HepG2 (cell line): ENCODE results near the gene SRP72. TPM values are rescaled to one million over a fixed set of nuclear protein-coding genes. Genes with fewer than 3 reads are reported as not detected.
A peak's percentile ranks its signal among the peaks of the same experiment; 100 is the strongest.

Experiments used
- ATAC-seq: fragments of 200-7000 bp; cut with Tn5 transposase; 3 replicates; pipeline ENCODE4 v1.9.1; 2020; ENCODE audit warnings: mild to moderate bottlenecking, moderate library complexity
- BruUV-seq: library from RNA; stranded (reverse); fragments of 400-500 nt; replicated peaks from 2 replicates; lab custom pipeline; 2021; lab: Mats Ljungman, UMichigan
- CTCF ChIA-PET: fragments of 300-600 bp; formaldehyde crosslinking; extraction: SDS; loops from one replicate; lab custom pipeline; 2021; ENCODE audit warnings: low total read pairs, inconsistent platforms, low intra/inter-chr PET ratio; lab: Yijun Ruan, JAX
- POLR2A ChIA-PET: fragments of 350-600 bp; sonication (Branson Sonifier 250); formaldehyde crosslinking; loops from one replicate; lab custom pipeline; 2020; ENCODE audit warnings: antibody characterized with exemption, inconsistent platforms; lab: Yijun Ruan, JAX
- DNase-seq: peaks from one replicate; pipeline ENCODE4 v3.0.0-alpha.2; 2015; ENCODE audit warnings: low spot score
- FAIRE-seq: peaks from 3 replicates; lab custom pipeline; 2011; peaks lifted over from hg19 to GRCh38; lab: Jason Lieb, UNC
- H2AFZ ChIP-seq: one replicate; pipeline ENCODE4 v1.6.1; 2011; ENCODE audit warnings: low read length, inconsistent platforms
- H3K27ac ChIP-seq: fragments of 300-600 bp; 3 replicates; pipeline ENCODE4 v1.8.0; 2011; ENCODE audit warnings: mixed run types, mild to moderate bottlenecking, mixed read lengths, low read length, inconsistent platforms; ENCODE audit not compliant: insufficient read depth; ENCODE audit errors: extremely low read length
- H3K27me3 ChIP-seq, 2 experiments: fragments of 200-600 bp in 1 of 2; 2 replicates in 1 of 2; 3 replicates in 1 of 2; pipeline versions ENCODE4 v1.6.0 to v1.8.0; 2011; ENCODE audit warnings: low read length in 2 of 2, mild to moderate bottlenecking in 2 of 2, moderate library complexity in 2 of 2, inconsistent platforms in 1 of 2; ENCODE audit not compliant: insufficient read depth in 2 of 2, control insufficient read depth in 1 of 2
- H3K36me3 ChIP-seq, 2 experiments: fragments of 200-600 bp in 1 of 2; replicated peaks in 1 of 2; 2 replicates in 1 of 2; 3 replicates in 1 of 2; pipeline versions ENCODE4 v1.5.1 to v1.8.0; 2011; ENCODE audit warnings: low read length in 2 of 2, inconsistent platforms in 1 of 2; ENCODE audit not compliant: insufficient read depth in 2 of 2, control insufficient read depth in 1 of 2
- H3K4me1 ChIP-seq: 2 replicates; pipeline ENCODE4 v1.5.1; 2012; ENCODE audit warnings: low read length, inconsistent platforms; ENCODE audit not compliant: insufficient read depth
- H3K4me2 ChIP-seq: 2 replicates; pipeline ENCODE4 v1.6.0; 2011; ENCODE audit warnings: low read depth, low read length, inconsistent platforms
- H3K4me3 ChIP-seq, 3 experiments: fragments of 200-600 bp in 1 of 3; sonication (generic), shearing (Covaris generic) in 1 of 3; replicated peaks in 1 of 3; 2 replicates each; pipeline ENCODE4 v1.5.1; 2011 to 2016; ENCODE audit warnings: low read length in 3 of 3, inconsistent platforms in 2 of 3, low read depth in 2 of 3, mild to moderate bottlenecking in 2 of 3, control low read depth in 1 of 3, mixed read lengths in 1 of 3; ENCODE audit not compliant: insufficient read depth in 1 of 3
- H3K79me2 ChIP-seq: one replicate; pipeline ENCODE4 v1.6.1; 2011; ENCODE audit warnings: low read length, inconsistent platforms; ENCODE audit not compliant: insufficient read depth
- H3K9ac ChIP-seq: 2 replicates; pipeline ENCODE4 v1.6.0; 2011; ENCODE audit warnings: mild to moderate bottlenecking, low read depth, low read length, inconsistent platforms; ENCODE audit not compliant: insufficient read depth
- H3K9me3 ChIP-seq: 2 replicates; pipeline ENCODE4 v1.5.1; 2012; ENCODE audit warnings: mild to moderate bottlenecking, low read length
- H4K20me1 ChIP-seq: 2 replicates; pipeline ENCODE4 v1.6.0; 2011; ENCODE audit warnings: inconsistent platforms, mild to moderate bottlenecking, low read length, moderate library complexity; ENCODE audit not compliant: insufficient read depth
- GLI4 ChIP-seq: sonication (generic); formaldehyde crosslinking; IDR thresholded peaks from 2 replicates; pipeline ENCODE4 v1.5.1; 2020; ENCODE audit warnings: missing genetic modification reagents, mild to moderate bottlenecking, moderate library complexity, borderline replicate concordance
- GZF1 ChIP-seq: sonication (generic); formaldehyde crosslinking; IDR thresholded peaks from 2 replicates; pipeline ENCODE4 v1.5.1; 2020; ENCODE audit warnings: mild to moderate bottlenecking, missing genetic modification reagents
- HDAC2 ChIP-seq: sonication (generic); formaldehyde crosslinking; IDR thresholded peaks from 2 replicates; pipeline ENCODE4 v1.4.0; 2020; ENCODE audit warnings: missing genetic modification reagents
- HDAC6 ChIP-seq: fragments of 200-600 bp; sonication (generic); IDR thresholded peaks from 2 replicates; pipeline ENCODE4 v1.7.0; 2017; ENCODE audit warnings: mild to moderate bottlenecking, antibody characterized with exemption, low read length, low read depth
- HNRNPH1 ChIP-seq: fragments of 200-400 bp; formaldehyde crosslinking; optimal IDR thresholded peaks from 2 replicates; pipeline ENCODE3; 2017; ENCODE audit warnings: mild to moderate bottlenecking, low read depth, low read length
- LCORL ChIP-seq, 2 experiments: fragments of 450-650 bp in 1 of 2; sonication (generic) in 1 of 2; formaldehyde crosslinking in 1 of 2; IDR thresholded peaks; 2 replicates each; pipeline versions ENCODE4 v1.5.0 to v1.6.1; 2017 to 2020; ENCODE audit warnings: antibody characterized with exemption in 1 of 2, missing genetic modification reagents in 1 of 2
- MAF1 ChIP-seq: sonication (generic); formaldehyde crosslinking; IDR thresholded peaks from 2 replicates; pipeline ENCODE4 v1.5.0; 2020; ENCODE audit warnings: missing genetic modification reagents, borderline replicate concordance
- MBNL3 ChIP-seq: fragments of 250-450 bp; sonication (Bioruptor Pico); conservative IDR thresholded peaks from 2 replicates; pipeline ENCODE4 v1.8.0; 2022; ENCODE audit warnings: mild to moderate bottlenecking, inconsistent platforms
- PHF8 ChIP-seq: sonication (generic); formaldehyde crosslinking; IDR thresholded peaks from 2 replicates; pipeline ENCODE4 v1.5.0; 2020; ENCODE audit warnings: missing genetic modification reagents
- POLR2A ChIP-seq, 2 experiments: IDR thresholded peaks; 2 replicates each; pipeline ENCODE4 v1.6.1; 2011; ENCODE audit warnings: low read depth in 2 of 2, low read length in 2 of 2, mild to moderate bottlenecking in 1 of 2, moderate library complexity in 1 of 2; ENCODE audit not compliant: insufficient read depth in 1 of 2
- RBM22 ChIP-seq: fragments of 200-400 bp; formaldehyde crosslinking; optimal IDR thresholded peaks from 2 replicates; pipeline ENCODE3; 2017; ENCODE audit warnings: mild to moderate bottlenecking, low read length, moderate library complexity
- SMAD1 ChIP-seq: sonication (generic); formaldehyde crosslinking; IDR thresholded peaks from 2 replicates; pipeline ENCODE4 v1.4.0; 2020; ENCODE audit warnings: missing genetic modification reagents, low read depth, mild to moderate bottlenecking, borderline replicate concordance
- TGIF2 ChIP-seq: IDR thresholded peaks from 2 replicates; pipeline ENCODE4 v1.6.1; 2016; ENCODE audit warnings: control low read depth, missing compliant biosample characterization
- ZBTB38 ChIP-seq: sonication (generic); formaldehyde crosslinking; IDR thresholded peaks from 2 replicates; pipeline ENCODE4 v1.5.1; 2020; ENCODE audit warnings: mild to moderate bottlenecking, missing genetic modification reagents
- ZBTB7B ChIP-seq: sonication (generic); formaldehyde crosslinking; IDR thresholded peaks from 2 replicates; pipeline ENCODE4 v1.4.0; 2020; ENCODE audit warnings: missing genetic modification reagents
- ZC3H13 ChIP-seq: sonication (generic); formaldehyde crosslinking; IDR thresholded peaks from 2 replicates; pipeline ENCODE4 v1.8.1; 2023; ENCODE audit warnings: mild to moderate bottlenecking, missing genetic modification reagents, moderate library complexity
- ZEB1 ChIP-seq: IDR thresholded peaks from 2 replicates; pipeline ENCODE4 v1.6.1; 2012; ENCODE audit warnings: mild to moderate bottlenecking, low read depth, inconsistent platforms; ENCODE audit not compliant: insufficient replicate concordance
- ZNF251 ChIP-seq: sonication (generic); formaldehyde crosslinking; IDR thresholded peaks from 2 replicates; pipeline ENCODE4 v1.9.0; 2021; ENCODE audit warnings: mild to moderate bottlenecking, missing genetic modification reagents
- ZNF326 ChIP-seq: sonication (generic); formaldehyde crosslinking; IDR thresholded peaks from 2 replicates; pipeline ENCODE4 v1.4.0; 2020; ENCODE audit warnings: missing genetic modification reagents, borderline replicate concordance
- ZNF329 ChIP-seq: sonication (generic); formaldehyde crosslinking; IDR thresholded peaks from 2 replicates; pipeline ENCODE4 v1.9.0; 2021; ENCODE audit warnings: low read depth, mild to moderate bottlenecking, missing genetic modification reagents
- ZNF549 ChIP-seq: sonication (generic); formaldehyde crosslinking; IDR thresholded peaks from 2 replicates; pipeline ENCODE4 v1.5.0; 2020; ENCODE audit warnings: missing genetic modification reagents
- ZNF552 ChIP-seq: sonication (generic); formaldehyde crosslinking; IDR thresholded peaks from 2 replicates; pipeline ENCODE4 v1.9.0; 2022; ENCODE audit warnings: missing genetic modification reagents, mild to moderate bottlenecking, borderline replicate concordance
- ZNF558 ChIP-seq: sonication (generic); formaldehyde crosslinking; IDR thresholded peaks from 2 replicates; pipeline ENCODE4 v1.9.0; 2022; ENCODE audit warnings: mild to moderate bottlenecking, missing genetic modification reagents, borderline replicate concordance
- ZNF678 ChIP-seq: sonication (generic); formaldehyde crosslinking; IDR thresholded peaks from 2 replicates; pipeline ENCODE4 v1.4.0; 2020; ENCODE audit warnings: mild to moderate bottlenecking, missing genetic modification reagents
- ZNF879 ChIP-seq: sonication (generic); formaldehyde crosslinking; IDR thresholded peaks from 2 replicates; pipeline ENCODE4 v1.8.1; 2023; ENCODE audit warnings: missing genetic modification reagents
- WGBS: methylation state at CpG from one replicate; pipeline ENCODE4 v1.1.6; 2017; ENCODE audit warnings: low lambda C conversion rate; 5-methylcytosine and 5-hydroxymethylcytosine counted together
- in situ Hi-C: cut with HindIII; loops from 2 replicates; pipeline ENCODE4 v1.10.0; 2017; ENCODE audit warnings: low pct_unique_long_range_greater_than_20kb; ENCODE audit not compliant: extremely low pct_ligation_motif_present
- intact Hi-C: fragments of 100-400 bp; cut with micrococcal nuclease; formaldehyde crosslinking; loops from one replicate; pipeline ENCODE4 v1.10.0; 2022; ENCODE audit not compliant: unreplicated experiment
- polyA plus RNA-seq, 8 experiments: library from polyadenylated mRNA; depleted of rRNA in 3 of 8; stranded (reverse) in 7 of 8; unstranded in 1 of 8; fragments of >200 nt; fragmentation: Illumina TruSeq in 4 of 8; extraction: Trizol in 4 of 8; gene quantifications; 2 replicates each; pipeline versions ENCODE4 v1.2.1 to v1.2.3, GENCODE V29; 2011 to 2016; ENCODE audit warnings: low read depth in 4 of 8, missing spikeins in 1 of 8, mixed read lengths in 1 of 8; ENCODE audit not compliant: insufficient read depth in 1 of 8
- total RNA-seq, 5 experiments: library from RNA; depleted of rRNA; stranded (reverse); fragments of >200 nt; fragmentation: Illumina TruSeq; extraction: Trizol; gene quantifications; 2 replicates each; pipeline ENCODE4 v1.2.3, GENCODE V29; 2016; ENCODE audit warnings: low read depth in 1 of 5
- TF ChIP-seq, protein P1 (sequence below): sonication (generic); formaldehyde crosslinking; IDR thresholded peaks from 2 replicates; pipeline ENCODE4 v1.8.1; 2023; ENCODE audit warnings: mild to moderate bottlenecking, inconsistent platforms, moderate library complexity, missing genetic modification reagents, borderline replicate concordance

The SRP72 gene
- total and polyA plus RNA-seq, 2 of the 13 experiments (the other 11 are each of a cell fraction or from before 2014, with no cell fraction given) = 64.9 to 75.6 TPM

DNA sequence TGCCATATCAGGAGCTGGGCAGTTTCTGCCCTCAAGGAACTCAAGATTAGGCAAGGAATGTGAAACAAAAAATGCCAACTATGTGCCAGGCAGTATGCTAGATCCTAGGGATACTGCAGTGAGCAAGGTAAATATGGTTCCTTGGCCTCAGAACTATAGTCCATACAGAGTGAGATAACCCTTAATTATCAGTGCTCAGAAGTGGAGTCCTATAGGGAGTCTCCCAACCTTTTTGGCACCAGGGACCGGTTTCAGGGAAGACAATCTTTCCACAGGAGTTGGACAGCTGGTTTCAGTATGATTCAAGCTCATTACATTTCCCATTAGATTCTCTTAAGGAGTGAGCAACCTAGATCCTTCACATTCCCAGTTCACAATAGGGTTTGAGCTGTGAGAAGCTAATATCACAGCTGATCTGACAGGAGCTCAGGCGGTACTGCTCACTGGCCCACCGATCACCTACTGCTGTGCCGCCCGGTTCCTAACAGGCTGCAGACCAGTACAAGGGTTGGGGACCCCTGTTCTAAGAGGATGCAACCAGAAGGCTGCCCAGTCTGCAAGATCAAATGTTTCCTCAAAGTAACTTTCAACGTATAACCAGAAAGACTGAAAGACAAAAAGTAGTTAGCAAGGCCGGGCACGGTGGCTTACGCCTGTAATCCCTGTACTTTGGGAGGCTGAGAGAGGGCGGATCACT is 1.7 kb upstream of the SRP72 start:
- Histone ChIP-seq H3K36me3 (peaks cover 0 to 16% of the 10 kb centered on the region in 2 experiments; a peak in 1 of 5 replicates), H3K9ac (peak overlapping the region; percentile 98; the same call in 1 of the 2 replicates), H3K27ac (peak overlapping the region; percentile 83), H3K79me2 (peaks cover 57% of the 10 kb centered on the region), H3K4me3 (peak overlapping the region in 2 of 3 experiments; percentile 21 to 83; a peak in 4 of 6 replicates), H4K20me1 (peaks cover 18% of the 10 kb centered on the region), H3K9me3 (no peaks in the 10 kb centered on the region), H3K27me3 (no peaks in the 10 kb centered on the region; a peak in 1 of 5 replicates), H3K4me2 (peak overlapping the region; percentile 80), H3K4me1 (peaks cover 25% of the 10 kb centered on the region), H2AFZ (no peak overlapping the region)
- no TSS peak for BruUV-seq
- ChIA-PET POLR2A (interaction anchor here (1.0 to 2.8 kb wide), 7 partner anchors 8 to 79 kb away, joined by 4 to 24 read pairs (median 5); partner anchors contain the start of genes AASDH, PAICS and PPAT), CTCF (no interaction called here)
- FAIRE-seq (peak; percentile 18), DNase-seq (no peak), ATAC-seq (peak; percentile 13)
- intact Hi-C loops = loop anchor here (2.0 to 5.0 kb wide), 3 partner anchors 25 to 79 kb away; no protein-coding TSS in a partner anchor
- in situ Hi-C loops = no loop called here
- WGBS = 87% methylated on average over 10 of the region's 10 CpGs
- TF ChIP-seq ZNF326 (CRISPR knock-in tag) (no peak), ZNF549 (CRISPR knock-in tag) (no peak), MAF1 (no peak), POLR2A (IDR thresholded peaks at IDR 0.05; ENCODE audit: insufficient read depth in 1 of 2, low read depth in 2 of 2, low read length in 2 of 2) (0 out of 4 replicates have a peak, but pooled peaks of 1 of the 2 experiments have one; percentile 23), ZNF879 (no peak), PHF8 (CRISPR knock-in tag) (0 out of 2 replicates have a peak, but pooled peaks have one; percentile 19), HDAC6 (no peak), HNRNPH1 (no peak), ZNF558 (CRISPR knock-in tag) (no peak), ZNF678 (CRISPR knock-in tag) (no peak), RBM22 (peak; percentile 69), GLI4 (CRISPR knock-in tag) (no peak), HDAC2 (CRISPR knock-in tag) (no peak), ZEB1 (no peak), ZNF329 (CRISPR knock-in tag) (no peak), ZBTB38 (CRISPR knock-in tag) (peak; percentile 77), LCORL (IDR thresholded peaks at IDR 0.05) (no peak), LCORL (CRISPR knock-in tag; IDR thresholded peaks at IDR 0.05) (no peak), ZNF251 (no peak), ZC3H13 (CRISPR knock-in tag) (peak; percentile 56; the same call in 1 of the 2 replicates), ZBTB7B (CRISPR knock-in tag) (no peak), ZNF552 (CRISPR knock-in tag) (no peak), GZF1 (CRISPR knock-in tag) (no peak), SMAD1 (CRISPR knock-in tag) (no peak), TGIF2 (CRISPR knock-in tag) (no peak), MBNL3 (CRISPR knock-in tag) (no peak)
- TF ChIP-seq, protein P1, sequence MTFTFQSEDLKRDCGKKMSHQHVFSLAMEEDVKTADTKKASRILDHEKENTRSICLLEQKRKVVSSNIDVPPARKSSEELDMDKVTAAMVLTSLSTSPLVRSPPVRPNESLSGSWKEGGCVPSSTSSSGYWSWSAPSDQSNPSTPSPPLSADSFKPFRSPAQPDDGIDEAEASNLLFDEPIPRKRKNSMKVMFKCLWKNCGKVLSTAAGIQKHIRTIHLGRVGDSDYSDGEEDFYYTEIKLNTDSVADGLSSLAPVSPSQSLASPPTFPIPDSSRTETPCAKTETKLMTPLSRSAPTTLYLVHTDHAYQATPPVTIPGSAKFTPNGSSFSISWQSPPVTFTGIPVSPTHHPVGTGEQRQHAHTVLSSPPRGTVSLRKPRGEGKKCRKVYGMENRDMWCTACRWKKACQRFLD = no peak
